ENCODE measurements around the gene DR1. TPM values are rescaled to one million over a fixed set of nuclear protein-coding genes. Genes with fewer than 3 reads are reported as not detected.
"Not testable (repeated sequence)": the region's sequence is repeated elsewhere in the genome, so short reads cannot be mapped to it uniquely, and the experiment has no call there.

DR1 gene
- total RNA-seq, 1 donor from 2014 or later, result 24.1 TPM

DNA sequence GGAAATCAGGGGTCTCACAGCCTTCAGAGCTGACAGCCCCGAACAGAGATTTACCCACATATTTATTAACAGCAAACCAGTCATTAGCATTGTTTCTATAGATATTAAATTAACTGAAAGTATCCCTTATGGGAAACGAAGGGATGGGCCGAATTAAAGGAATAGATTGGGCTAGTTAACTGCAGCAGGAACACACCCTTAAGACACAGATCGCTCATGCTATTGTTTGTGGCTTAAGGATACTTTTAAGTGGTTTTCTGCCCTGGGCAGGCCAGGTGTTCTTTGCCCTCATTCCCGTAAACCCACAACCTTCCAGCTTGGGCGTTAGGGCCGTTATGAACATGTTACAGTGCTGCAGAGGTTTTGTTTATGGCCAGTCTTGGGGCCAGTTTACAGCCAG lies 40.6 kb downstream of the DR1 start:
- not testable (repeated sequence) for DNase-seq

DNA sequence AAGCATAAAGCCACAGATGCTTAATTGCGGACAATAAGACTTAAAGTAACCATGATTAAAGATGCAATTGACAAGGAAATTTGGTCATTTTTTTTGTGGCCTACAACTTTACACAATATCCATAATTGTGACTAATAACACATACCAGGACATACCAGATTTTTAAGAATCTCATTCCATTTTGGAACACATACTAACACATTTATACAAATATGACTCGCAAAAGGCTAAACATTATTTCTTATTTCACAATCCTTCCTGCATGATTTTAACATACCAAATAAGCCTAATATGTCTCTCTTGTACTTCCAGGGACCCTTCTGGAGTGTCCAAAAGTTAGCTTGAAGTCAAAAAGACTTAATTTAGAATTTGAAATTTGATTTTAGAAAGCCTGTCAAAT lies 48.8 kb downstream of the DR1 start:
- no peak for DNase-seq

DNA sequence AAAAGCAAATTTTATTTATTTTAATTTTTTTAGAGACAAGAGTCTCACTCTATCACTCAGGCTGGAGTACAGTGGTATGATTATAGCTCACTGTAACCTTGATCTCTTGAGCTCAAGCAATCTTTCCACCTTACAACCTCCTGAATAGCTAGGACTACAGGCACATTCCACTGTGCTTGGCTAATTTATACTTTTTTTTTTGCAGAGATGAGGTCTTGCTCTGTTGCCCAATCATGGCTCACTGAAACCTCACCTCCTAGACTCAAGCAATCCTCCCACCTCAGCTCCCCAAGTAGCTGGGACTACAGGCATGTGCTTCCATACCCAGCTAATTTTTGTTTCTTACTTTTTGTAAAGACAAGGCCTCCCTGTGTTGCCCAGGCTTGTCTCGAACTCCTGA lies 49.5 kb downstream of the DR1 start:
- no peak for DNase-seq

DNA sequence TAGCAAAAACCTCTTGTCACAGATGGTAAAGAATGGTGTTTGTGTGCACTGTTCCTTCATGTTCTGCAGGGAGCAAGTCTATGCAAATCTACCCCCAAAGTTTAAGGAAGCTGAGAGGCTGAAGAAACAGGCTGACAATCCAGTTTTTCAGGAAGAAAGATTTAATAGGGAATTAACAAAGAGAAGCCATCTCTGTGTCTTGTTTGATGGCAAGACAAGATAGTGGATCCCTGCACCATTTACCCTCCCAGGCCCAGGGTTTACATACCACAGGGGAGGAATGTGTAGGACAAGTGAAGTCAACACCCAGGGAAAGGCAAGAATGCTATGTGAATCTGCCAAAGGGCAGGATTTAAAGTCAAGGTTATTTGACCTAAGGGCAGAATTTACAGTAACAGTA lies 54.1 kb downstream of the DR1 start:
- DNase-seq, result no peak

DNA sequence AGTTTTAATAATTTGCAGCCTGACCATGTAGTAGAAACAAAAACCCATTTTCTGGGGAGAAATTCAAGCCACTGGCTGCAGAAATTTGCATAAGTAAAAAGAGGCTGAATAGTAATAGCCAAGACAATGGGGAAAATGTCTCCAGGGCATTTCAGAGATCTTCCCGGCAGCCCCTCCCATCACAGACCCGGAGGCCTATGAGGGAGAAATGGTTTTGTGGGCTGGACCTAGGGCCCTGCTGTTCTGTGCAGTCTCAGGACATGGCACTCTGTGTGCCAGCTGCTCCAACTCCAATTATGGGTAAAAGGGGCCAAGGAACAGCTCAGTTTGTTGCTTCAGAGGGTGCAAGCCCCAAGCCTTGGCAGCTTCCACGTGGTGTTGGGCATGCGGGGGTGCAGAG lies 62.5 kb downstream of the DR1 start:
- no peak for DNase-seq

DNA sequence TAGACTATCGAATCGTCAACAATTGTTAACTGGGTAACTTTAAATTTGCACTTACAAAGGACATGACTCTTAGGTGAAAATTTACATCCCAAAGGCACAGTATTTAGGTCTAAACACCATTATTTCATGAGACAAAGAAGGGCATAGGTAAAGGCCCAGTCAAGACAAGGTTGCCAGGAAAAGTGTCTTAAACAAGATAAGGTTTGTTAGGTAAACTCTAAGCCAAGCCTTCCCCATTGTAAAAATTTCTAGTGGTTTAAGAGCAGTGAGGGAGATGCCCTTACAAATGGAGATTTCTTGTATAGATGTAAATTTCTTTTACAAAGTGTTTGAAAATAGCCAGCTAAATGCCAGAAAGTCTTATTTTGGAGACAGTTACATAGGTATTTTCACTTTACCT lies 65.3 kb downstream of the DR1 start:
- no peak for DNase-seq

DNA sequence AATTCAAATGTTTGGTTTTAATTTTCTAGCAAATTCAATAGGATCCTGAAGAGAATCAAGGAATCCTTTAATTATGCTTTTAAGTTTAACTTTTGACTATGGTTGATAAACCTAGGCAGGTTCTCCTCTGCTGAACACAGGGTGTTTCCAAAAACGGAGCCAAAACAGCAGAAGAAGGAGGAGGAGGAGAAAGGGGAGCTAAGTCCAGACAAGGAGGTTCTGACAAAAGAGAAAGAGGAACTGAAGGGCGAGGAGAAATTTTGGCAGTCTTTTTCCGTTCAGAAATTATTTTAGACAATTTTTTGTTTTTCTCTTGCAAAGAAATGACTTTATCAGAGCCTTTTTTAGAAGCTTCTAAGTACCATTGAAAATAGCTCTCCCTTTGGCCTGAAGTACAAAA lies 69.0 kb downstream of the DR1 start:
- no peak for DNase-seq

DNA sequence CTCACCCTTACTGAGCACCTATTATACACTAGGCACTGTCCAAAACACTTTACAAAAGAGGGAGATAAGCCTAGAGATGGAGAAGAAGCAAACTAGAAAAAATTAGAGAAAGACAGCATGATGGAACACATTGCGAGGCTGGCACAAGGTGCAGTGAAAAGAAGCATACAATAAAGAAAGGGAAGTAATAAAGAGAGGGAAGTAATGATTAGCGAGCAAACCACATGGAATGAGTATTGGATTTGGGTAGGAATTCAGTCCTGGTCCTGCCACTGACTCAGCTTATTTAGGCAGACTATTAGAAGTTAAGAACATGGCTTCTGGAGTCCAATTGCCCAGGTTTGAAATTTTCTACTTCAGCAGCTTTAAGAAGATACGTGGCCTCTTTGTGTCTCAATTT lies 69.6 kb downstream of the DR1 start:
- no peak for DNase-seq

DNA sequence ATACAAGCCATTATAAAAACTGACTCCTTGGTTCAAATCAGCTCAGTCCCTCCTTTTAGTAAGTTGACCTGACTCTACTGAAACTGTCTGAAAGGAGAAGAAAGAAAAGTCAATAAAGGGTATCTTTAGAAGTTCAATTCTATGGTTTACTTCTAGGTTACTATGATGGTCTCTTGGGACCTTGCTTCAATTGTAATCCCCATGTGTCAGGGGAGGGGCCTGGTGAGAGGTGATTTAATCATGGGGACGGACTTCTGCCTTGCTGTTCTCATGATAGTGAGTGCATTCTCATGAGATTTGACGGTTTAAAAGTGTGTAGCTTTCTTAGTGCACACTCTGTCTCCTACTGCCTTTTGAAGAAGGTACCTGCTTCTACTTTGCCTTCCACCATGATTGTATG lies 70.5 kb downstream of the DR1 start:
- DNase-seq, result no peak

Small RNA genes within 50 kb of the gene (small RNA-seq; reads per million reads assigned to genes)
- gene RF00019 (ENCODE audit: low replicate concordance), result not detected

Other genes with a start within 250 kb of the DR1 start
- 38.8 TPM for gene TMED5, start 165.5 kb upstream of the DR1 start, total RNA-seq
- 7.9 TPM for gene CCDC18, start 165.2 kb upstream of the DR1 start, total RNA-seq
- 49.0 TPM for gene FNBP1L, start 102.2 kb downstream of the DR1 start, total RNA-seq

Data from skin of body (tissue), 3 donors.